Fibroblast of skin of back (primary cell): Measurements from ENCODE around the gene STAT3.
"Not testable (repeated sequence)": the region's sequence is repeated elsewhere in the genome, so short reads cannot be mapped to it uniquely, and the experiment has no call there.

ENCODE experiments used
- DNase-seq: peaks from one replicate; pipeline ENCODE4 v3.0.0-alpha.2; 2013

The STAT3 gene

GRCh38 chr17:42408061-42408460, 19.8 kb upstream of the STAT3 start:
- DNase-seq = no peak

DNA sequence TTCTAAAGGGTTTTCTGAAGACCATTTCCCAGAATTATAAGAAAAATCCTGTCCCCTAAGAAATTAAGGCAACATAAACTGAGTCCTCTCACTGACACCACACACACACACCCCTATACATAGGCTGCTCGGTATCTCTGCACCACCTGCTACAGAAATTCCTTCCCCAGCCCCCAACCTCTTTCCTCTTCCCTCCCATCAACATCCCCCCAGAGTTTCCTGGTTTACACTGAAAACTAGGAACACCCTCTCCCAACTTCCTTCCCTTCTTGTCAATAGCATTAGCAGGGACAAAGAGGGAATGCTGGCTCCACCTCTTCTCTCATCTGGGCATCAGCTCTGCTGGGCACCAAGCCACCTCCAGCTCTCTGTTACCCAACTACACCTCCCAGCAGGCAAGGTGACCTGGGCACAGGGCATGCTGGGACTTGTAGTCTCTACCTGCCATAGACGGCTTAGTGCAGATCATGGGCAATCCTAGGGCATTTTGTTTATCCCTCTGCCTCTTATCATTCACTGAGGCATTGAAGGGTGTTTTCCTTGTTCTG, 19.1 kb upstream of the STAT3 start:
- DNase-seq = peak; percentile 42

DNA sequence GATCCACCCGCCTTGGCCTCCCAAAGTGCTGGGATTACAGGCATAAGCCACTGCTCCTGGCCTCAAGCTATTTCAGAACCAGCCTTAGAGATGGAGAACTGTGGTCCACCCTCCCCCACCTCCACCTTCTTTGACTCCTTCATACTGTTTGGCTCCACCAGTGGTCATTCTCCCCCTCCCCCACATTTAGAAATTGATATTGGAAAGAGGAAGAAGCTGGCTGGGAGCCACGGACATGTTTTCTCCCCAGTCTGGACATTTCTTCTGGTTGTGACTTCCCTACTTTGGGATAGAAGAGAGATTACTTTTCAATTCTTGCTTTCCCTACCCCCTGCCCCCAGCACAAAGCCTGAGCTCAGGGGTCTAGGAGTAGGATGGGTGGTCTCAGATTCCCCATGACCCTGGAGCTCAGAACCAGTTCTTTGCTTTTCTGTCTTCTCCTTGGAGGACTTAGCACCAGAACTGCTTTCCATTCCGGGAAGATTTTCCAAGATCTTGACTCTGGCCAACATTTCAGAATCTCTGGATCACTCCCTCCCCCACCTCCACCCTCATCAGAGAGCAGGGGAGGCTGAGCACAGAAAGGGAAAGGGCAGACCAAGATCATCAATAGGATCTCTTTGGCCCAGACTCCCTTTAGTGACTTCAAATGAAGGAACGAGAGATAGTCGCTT, 18.5 kb upstream of the STAT3 start:
- no peak for DNase-seq

DNA sequence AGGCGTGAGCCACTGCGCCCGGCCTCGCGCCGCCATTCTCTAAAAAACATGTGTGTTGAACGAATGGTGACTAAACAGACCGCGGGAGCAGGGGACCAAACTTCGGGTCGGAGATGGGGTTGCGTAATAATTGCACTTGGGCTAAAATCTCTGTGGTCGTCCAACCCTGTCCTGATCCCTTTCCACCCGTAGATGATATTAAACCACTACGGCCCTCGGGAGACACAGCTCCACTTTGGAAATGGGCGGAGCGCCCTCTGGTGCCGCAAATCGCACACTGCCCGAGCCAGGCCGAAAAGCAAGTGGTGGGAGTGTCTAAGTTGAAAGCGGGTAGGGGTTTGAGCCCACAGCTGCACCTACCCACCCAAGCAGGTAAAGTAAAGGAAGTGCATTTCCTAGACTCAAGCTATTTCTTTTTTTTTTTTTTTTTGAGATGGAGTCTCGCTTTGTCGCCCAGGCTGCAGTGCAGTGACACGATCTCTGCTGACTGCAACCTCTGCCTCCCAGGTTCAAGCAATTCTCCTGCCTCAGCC, 17.8 kb upstream of the STAT3 start:
- DNase-seq = peak; percentile 54

GRCh38 chr17:42405076-42405475, 16.8 kb upstream of the STAT3 start:
- DNase-seq = no peak

GRCh38 chr17:42404326-42405055, 16.2 kb upstream of the STAT3 start:
- no peak for DNase-seq

DNA sequence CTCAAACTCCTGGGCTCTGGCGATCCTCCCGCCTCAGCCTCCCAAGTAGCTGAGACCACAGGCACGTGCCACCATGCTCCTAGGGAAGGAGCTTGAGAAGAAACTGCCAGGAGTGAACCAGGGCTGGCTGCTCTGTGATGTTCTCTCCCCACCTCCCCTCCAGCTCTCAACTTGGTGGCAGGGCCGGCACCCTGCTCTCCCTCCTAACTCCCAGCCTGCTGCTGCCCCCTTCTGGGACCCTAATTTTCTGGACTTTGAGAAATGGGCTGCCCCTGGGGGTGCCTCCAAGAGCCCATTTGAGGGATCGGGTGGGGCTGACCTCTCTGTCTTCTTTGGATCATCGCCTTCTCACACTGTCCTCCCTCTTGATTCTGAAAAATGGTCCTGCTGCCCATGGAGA, 14.9 kb upstream of the STAT3 start:
- no peak for DNase-seq

DNA sequence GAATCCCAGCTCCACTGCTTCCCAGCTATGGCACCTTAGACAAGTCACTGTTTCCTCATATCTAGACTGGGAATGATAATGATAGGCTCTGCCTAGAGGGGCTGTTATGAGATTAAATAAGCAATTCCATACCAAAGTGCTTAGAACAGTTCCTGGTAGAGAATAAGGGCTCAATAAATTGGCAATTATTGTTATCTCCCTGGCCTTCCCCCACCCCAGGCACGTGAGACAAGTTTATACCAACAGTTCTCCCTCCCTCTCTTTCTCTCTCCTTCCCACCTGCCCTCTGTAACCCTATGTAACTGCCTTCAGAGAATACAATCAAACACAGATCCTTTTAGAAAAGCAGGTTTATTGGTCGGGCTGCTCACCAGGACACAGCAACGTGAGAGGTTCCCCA, 13.9 kb upstream of the STAT3 start:
- no peak for DNase-seq

DNA sequence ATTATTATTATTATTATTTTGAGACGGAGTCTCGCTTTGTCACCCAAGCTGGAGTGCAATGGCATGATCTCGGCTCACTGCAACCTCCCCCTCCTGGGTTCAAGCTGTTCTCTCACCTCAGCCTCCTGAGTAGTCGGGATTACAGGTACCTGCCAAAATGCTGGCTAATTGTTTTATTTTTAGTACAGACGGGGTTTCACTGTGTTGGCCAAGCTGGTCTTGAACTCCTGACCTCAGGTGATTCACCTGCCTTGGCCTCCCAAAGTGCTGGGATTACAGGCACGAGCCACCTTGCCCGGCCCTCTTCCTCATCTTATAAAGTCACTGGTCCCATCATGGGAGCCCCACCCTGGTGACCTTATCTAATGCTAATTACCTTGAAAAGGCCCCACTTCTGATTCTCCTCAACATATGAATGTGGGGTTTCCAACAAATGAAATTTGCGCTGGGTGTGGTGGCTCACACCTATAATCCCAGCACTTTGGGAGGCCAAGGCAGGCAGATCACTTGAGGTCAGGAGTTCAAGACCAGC, 12.7 kb upstream of the STAT3 start:
- not testable (repeated sequence) for DNase-seq

- DNase-seq = no peak
These were observed 12.0 kb upstream of the STAT3 start for GRCh38 chr17:42399948-42400843.

GRCh38 chr17:42399121-42399520, 10.9 kb upstream of the STAT3 start:
- DNase-seq = no peak

DNA sequence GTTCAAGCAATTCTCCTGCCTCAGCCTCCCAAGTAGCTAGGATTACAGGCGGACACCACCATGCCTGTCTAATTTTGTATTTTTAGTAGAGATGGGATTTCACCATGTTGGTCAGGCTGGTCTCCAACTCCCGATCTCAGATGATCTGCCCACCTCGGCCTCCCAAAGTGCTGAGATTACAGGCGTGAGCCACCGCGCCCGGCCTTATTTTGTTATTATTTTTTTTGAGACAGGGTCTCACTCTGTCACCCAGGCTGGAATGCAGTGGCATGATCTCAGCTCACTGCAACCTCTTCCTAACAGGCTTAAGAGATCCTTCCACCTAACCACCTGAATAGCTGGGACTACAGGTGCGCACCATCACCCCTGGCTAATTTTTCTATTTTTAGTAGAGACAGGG, 7.4 kb upstream of the STAT3 start:
- not testable (repeated sequence) for DNase-seq

- DNase-seq = no peak
These were observed 6.6 kb upstream of the STAT3 start for GRCh38 chr17:42394838-42395237.

DNA sequence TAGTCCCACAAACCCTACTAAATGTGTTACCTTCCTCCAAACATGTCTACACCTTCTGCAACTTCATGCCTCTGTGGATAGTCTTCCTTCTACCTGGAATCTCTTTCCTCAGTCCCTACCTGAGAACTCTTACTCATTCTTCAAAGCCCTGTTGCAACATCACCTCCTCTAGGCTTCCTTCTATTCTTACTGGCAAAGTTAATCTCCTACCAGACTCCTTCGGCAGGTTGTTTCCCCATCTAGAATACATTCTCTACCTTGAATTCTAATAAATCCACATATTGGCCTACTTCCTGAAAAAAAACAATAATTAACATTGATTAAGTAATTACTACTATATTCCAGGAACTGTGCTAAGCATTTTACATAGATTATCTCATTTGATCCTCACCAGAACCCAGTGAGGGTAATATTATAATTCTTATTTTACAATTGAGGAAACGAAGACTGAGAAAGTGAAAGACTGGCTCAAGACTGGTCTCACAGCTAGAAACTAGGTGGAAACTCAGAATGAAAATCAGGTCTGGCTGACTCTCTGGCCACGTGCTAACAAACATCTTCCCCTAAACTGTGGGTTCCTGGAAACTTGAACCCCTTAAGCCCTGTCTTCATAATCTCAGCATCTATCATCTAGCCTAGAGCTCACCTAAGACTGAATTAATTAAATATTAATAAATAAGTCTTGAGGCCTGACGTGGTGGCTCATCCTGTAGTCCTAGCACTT, 4.6 kb upstream of the STAT3 start:
- DNase-seq = no peak

DNA sequence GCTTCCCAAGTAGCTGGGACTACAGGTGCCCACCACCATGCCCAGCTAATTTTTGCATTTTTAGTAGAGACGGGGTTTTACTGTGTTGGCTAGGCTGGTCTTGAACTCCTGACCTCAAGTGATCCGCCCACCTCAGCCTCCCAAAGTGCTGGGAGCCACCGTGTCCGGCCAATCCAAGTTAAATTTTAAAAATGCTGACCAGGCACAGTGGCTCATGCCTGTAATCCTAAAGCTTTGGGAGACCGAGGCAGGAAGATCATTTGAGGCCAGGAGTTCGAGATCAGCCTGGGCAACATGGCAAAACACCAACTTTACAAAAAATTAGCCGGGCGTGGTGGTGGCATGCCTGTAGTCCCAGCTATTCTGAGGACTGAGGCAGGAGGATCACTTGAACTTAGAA, 3.2 kb upstream of the STAT3 start:
- not testable (repeated sequence) for DNase-seq

DNA sequence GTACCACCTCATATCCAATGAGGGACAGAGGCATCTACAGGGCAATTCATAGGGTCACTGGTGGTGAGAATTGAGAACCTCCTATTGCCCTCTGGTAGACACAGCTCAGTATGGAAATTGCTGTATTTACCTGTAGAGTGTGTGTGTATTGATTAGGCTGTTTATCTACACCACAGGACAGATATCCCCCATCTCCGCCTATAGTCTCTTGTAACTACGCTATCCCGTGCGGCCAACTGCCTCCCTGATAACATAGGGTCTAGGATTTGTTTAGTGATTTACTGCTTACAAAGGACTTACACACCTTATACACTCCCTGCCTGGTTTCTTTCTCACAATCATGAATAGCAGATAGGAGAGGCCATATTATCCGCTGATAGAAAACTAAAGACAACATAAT, 1.7 kb upstream of the STAT3 start:
- DNase-seq = no peak

DNA sequence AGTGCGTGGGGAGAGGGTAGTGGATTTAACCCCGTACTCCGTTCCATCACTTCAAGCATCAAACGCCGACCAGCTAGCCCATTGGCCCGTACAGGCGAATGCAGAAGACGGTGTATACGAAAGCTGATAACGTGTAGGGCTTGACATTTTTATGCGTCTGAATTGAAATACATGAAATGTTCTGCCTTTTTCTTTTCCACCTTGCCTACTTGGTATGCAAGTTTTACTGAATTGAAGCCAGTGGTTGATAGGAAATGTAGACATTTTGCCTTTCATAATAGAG, 834 bp upstream of the STAT3 start:
- DNase-seq = no peak

DNA sequence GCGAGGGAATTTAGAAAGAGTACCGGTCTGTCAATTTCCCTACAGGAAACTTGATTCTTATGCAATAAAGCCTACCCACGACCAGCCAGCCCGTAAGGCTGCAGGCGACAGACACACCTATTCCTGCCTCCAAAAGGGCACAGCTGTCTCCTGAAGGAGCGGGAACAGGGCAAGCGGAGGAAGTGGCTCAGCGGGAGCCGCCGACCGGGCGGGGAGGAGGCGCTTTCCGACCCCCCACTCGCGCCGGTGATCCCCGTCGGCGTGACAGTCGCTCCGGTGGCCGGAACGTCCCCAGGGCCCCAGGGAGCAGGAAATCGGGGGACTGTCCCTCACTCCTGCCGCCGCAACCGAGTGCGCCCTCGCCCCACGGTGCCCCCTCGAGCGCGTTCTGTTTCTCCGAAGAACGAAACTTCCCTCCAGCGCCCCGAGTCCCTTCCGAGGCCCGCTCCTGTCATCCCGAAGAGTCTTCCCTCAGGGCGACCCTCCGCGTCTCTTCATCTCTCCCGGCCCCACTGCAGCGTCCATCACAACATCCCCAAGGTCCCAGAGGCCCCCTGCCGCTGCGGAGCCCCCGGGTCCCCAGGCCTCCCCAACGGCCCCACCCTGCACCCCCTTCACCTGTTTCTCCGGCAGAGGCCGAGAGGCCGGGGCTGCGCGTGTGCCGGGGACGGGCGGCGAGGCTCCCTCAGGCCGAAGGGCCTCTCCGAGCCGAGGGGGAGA, 421 bp downstream of the STAT3 start:
- DNase-seq = no peak

GRCh38 chr17:42386777-42387657, 1.2 kb downstream of the STAT3 start:
- peak; percentile 30 for DNase-seq

DNA sequence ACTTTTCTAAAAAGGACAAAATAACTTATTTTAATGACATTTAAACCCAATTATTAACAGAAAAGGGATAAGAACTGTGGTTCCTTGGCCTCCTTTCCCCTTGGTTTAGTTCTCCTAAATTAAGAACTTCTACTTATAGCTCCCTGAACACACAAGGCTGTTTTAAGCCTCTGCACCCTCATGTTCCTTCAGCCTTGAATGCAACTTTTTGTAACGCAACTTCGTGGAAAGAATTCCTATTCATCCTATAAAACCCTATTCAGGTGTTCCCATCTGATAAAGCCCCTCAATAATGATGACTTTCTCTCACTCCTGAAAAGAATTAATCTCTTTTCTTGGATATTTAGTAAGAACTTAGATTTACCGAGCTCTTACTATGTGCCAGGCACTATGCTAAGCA, 6.3 kb downstream of the STAT3 start:
- DNase-seq = no peak
